ENCODE data around the gene NBAS.
"Not testable (repeated sequence)": the region's sequence is repeated elsewhere in the genome, so short reads cannot be mapped to it uniquely, and the experiment has no call there.

Gene NBAS

GRCh38 chr2:15298770-15299169 lies 262.4 kb downstream of the NBAS start:
- DNase-seq: no peak

- no peak for DNase-seq
These were observed 267.7 kb downstream of the NBAS start for GRCh38 chr2:15293262-15293937.

GRCh38 chr2:15287447-15288184 lies 273.5 kb downstream of the NBAS start:
- DNase-seq: no peak

GRCh38 chr2:15284614-15285013 lies 276.5 kb downstream of the NBAS start:
- DNase-seq: no peak

GRCh38 chr2:15281681-15282080 lies 279.5 kb downstream of the NBAS start:
- no peak for DNase-seq

GRCh38 chr2:15279201-15279876 lies 281.8 kb downstream of the NBAS start:
- DNase-seq: no peak

GRCh38 chr2:15278296-15278695 lies 282.8 kb downstream of the NBAS start:
- DNase-seq: no peak

- no peak for DNase-seq
These were observed 285.8 kb downstream of the NBAS start for GRCh38 chr2:15275346-15275745.

- DNase-seq: no peak
These were observed 287.7 kb downstream of the NBAS start for GRCh38 chr2:15273452-15273851.

- no peak for DNase-seq
These were observed 288.2 kb downstream of the NBAS start for GRCh38 chr2:15272942-15273341.

- DNase-seq: no peak
These were observed 289.1 kb downstream of the NBAS start for GRCh38 chr2:15271941-15272542.

- no peak for DNase-seq
These were observed 289.9 kb downstream of the NBAS start for GRCh38 chr2:15271276-15271675.

- no peak for DNase-seq
These were observed 292.1 kb downstream of the NBAS start for GRCh38 chr2:15269043-15269442.

GRCh38 chr2:15265889-15266288 lies 295.2 kb downstream of the NBAS start:
- no peak for DNase-seq

- DNase-seq: no peak
These were observed 297.0 kb downstream of the NBAS start for GRCh38 chr2:15263976-15264685.

- DNase-seq: no peak
These were observed 298.3 kb downstream of the NBAS start for GRCh38 chr2:15262792-15263191.

GRCh38 chr2:15260835-15261234 lies 300.3 kb downstream of the NBAS start:
- no peak for DNase-seq

- DNase-seq: no peak
These were observed 300.9 kb downstream of the NBAS start for GRCh38 chr2:15260196-15260595.

GRCh38 chr2:15259356-15259756 lies 301.8 kb downstream of the NBAS start:
- no peak for DNase-seq

- not testable (repeated sequence) for DNase-seq
These were observed 302.7 kb downstream of the NBAS start for GRCh38 chr2:15258385-15258784.

GRCh38 chr2:15253835-15254286 lies 307.3 kb downstream of the NBAS start:
- DNase-seq: no peak

GRCh38 chr2:15253247-15253646 lies 307.9 kb downstream of the NBAS start:
- no peak for DNase-seq

- no peak for DNase-seq
These were observed 309.4 kb downstream of the NBAS start for GRCh38 chr2:15251753-15252152.

Data from NCI-H2029 (cell line).